ENCODE measurements around the gene TWF2. TPM values are rescaled to one million over a fixed set of nuclear protein-coding genes. Genes with fewer than 3 reads are reported as not detected.

TWF2 gene
- total and polyA plus RNA-seq, 2 of the 13 experiments (the other 11 are each of a cell fraction or from before 2014, with no cell fraction given), result 45.5 to 108 TPM

DNA sequence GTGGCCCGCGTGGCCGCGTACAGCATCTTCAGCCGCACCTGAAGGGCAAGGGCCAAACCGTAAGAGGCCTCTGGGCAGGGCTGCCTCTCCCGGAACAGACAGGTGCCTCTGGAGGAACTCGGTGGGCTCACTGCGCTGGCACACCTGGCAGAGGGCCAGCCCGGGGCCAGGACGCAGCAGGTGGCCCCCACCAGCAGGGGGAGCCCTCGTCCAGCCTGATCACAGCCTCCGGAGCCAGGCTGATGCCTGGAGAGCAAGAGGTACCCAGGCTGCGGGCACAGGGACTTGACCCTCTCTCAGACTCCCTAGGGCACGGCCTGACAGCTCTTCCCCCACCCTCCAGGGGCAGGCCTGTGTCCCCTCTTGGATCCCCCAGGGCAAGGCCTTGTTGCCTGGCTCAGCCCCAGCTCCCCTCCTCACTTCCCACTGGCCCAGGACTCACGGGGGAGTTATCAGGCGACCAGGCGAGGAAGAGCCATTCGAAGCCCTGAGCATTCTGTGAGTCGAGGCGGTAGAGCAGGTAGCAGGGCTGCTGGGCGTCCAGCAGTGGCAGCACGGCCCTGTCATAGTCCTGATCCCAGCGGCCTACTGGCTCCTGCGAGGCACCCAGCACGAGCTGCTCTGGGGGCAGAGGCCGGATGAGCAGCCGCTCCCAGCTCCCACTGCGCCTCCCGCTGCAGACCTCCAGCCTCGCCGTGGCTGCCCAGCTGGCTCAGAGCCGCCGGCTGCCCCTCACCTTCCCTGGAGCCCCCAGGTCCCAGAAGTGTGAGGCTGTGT, 7.3 kb downstream of the TWF2 start:
- no peaks in the 10 kb centered on the region for H3K27me3 ChIP-seq (ENCODE audit: control insufficient read depth in 1 of 2, insufficient read depth in 2 of 2, low read length in 2 of 2)
- no peak for FAIRE-seq
- H3K9me3 ChIP-seq (ENCODE audit: low read length), result no peaks in the 10 kb centered on the region
- no TSS peak for BruUV-seq (replicated peaks)
- ChIA-PET CTCF (ENCODE audit: low intra/inter-chr PET ratio, low total read pairs) (interaction anchor here (1.1 kb wide), 3 partner anchors 34 to 153 kb away, joined by 3 to 10 read pairs (median 3); no protein-coding TSS in a partner anchor), POLR2A (interaction anchor here (1.1 to 2.2 kb wide), 2 partner anchors 46 to 58 kb away, joined by 7 read pairs; partner anchors contain the start of gene WDR82)
- H3K9ac ChIP-seq (ENCODE audit: insufficient read depth, low read depth, low read length), result no peak overlapping the region
- H3K4me3 ChIP-seq (replicated peaks in 1 of 3; ENCODE audit: insufficient read depth in 1 of 3, low read depth in 2 of 3, low read length in 3 of 3), result no peak overlapping the region
- no peak overlapping the region for H3K4me2 ChIP-seq (ENCODE audit: low read depth, low read length)
- H3K4me1 ChIP-seq (ENCODE audit: insufficient read depth, low read length), result peaks cover 15% of the 10 kb centered on the region
- intact Hi-C loops (cut with micrococcal nuclease; ENCODE audit: unreplicated experiment), result no loop called here
- no peak overlapping the region for H3K27ac ChIP-seq (ENCODE audit: extremely low read length, insufficient read depth, low read length)
- H3K79me2 ChIP-seq (ENCODE audit: insufficient read depth, low read length), result peaks cover 11% of the 10 kb centered on the region
- 92% methylated on average over 13 of the region's 34 CpGs for WGBS (ENCODE audit: low lambda C conversion rate)
- H3K36me3 ChIP-seq (replicated peaks in 1 of 2; ENCODE audit: control insufficient read depth in 1 of 2, insufficient read depth in 2 of 2, low read length in 2 of 2), result peaks cover 21 to 50% of the 10 kb centered on the region in 2 experiments
- no peak overlapping the region for H2AFZ ChIP-seq (ENCODE audit: low read length)
- DNase-seq (ENCODE audit: low spot score), result no peak
- ATAC-seq, result peak; percentile 65
- peaks cover 17% of the 10 kb centered on the region for H4K20me1 ChIP-seq (ENCODE audit: insufficient read depth, low read length)
- in situ Hi-C loops (cut with HindIII; ENCODE audit: extremely low pct_ligation_motif_present, low pct_unique_long_range_greater_than_20kb), result no loop called here
- no peak for TF ChIP-seq ZNF777 (CRISPR knock-in tag; IDR thresholded peaks at IDR 0.05)
- no peak for TF ChIP-seq GFI1 (CRISPR knock-in tag; IDR thresholded peaks at IDR 0.05; ENCODE audit: borderline replicate concordance)
- TF ChIP-seq NR3C1 (CRISPR knock-in tag; IDR thresholded peaks at IDR 0.05), result no peak
- no peak for TF ChIP-seq RAD51 (IDR thresholded peaks at IDR 0.05; ENCODE audit: borderline replicate concordance)
- no peak for TF ChIP-seq HOXA9 (CRISPR knock-in tag; IDR thresholded peaks at IDR 0.05; ENCODE audit: borderline replicate concordance)
- TF ChIP-seq SKI (IDR thresholded peaks at IDR 0.05; ENCODE audit: partially characterized antibody), result no peak
- no peak for TF ChIP-seq CENPT (CRISPR knock-in tag; IDR thresholded peaks at IDR 0.05; ENCODE audit: low read depth)
- no peak for TF ChIP-seq ZNF674 (CRISPR knock-in tag; IDR thresholded peaks at IDR 0.05; ENCODE audit: low read depth)
- no peak for TF ChIP-seq ZNF652 (CRISPR knock-in tag; IDR thresholded peaks at IDR 0.05; ENCODE audit: borderline replicate concordance, low read depth)
- no peak for TF ChIP-seq ZNF513 (CRISPR knock-in tag; conservative IDR thresholded peaks at IDR 0.05)
- 0 out of 2 replicates have a peak, but pooled peaks have one; percentile 11 for TF ChIP-seq HIVEP1 (CRISPR knock-in tag; IDR thresholded peaks at IDR 0.05)
- TF ChIP-seq PRPF4 (IDR thresholded peaks at IDR 0.05; ENCODE audit: low read depth, low read length, poor library complexity, severe bottlenecking), result no peak
- 0 out of 2 replicates have a peak, but pooled peaks have one; percentile 27 for TF ChIP-seq HES4 (CRISPR knock-in tag; IDR thresholded peaks at IDR 0.05; ENCODE audit: borderline replicate concordance)
- no peak for TF ChIP-seq MBD4 (IDR thresholded peaks at IDR 0.05; ENCODE audit: borderline replicate concordance, low read length)
- TF ChIP-seq RBAK (CRISPR knock-in tag; IDR thresholded peaks at IDR 0.05), result no peak
- TF ChIP-seq ESRRA (CRISPR knock-in tag; IDR thresholded peaks at IDR 0.05; ENCODE audit: low read depth), result no peak
- TF ChIP-seq ZNF230 (CRISPR knock-in tag; IDR thresholded peaks at IDR 0.05), result 0 out of 2 replicates have a peak, but pooled peaks have one; percentile 42
- no peak for TF ChIP-seq ZNF772 (CRISPR knock-in tag; IDR thresholded peaks at IDR 0.05)
- no peak for TF ChIP-seq SAP130 (CRISPR knock-in tag; IDR thresholded peaks at IDR 0.05; ENCODE audit: low read depth)
- TF ChIP-seq ARID5B (CRISPR knock-in tag; IDR thresholded peaks at IDR 0.05), result no peak
- TF ChIP-seq CHD2 (IDR thresholded peaks at IDR 0.05; ENCODE audit: low read depth, low read length), result no peak
